Gastroesophageal sphincter (tissue), 4 donors: ENCODE measurements around the gene ZNF816. TPM values are rescaled to one million over a fixed set of nuclear protein-coding genes. Genes with fewer than 3 reads are reported as not detected.
"Not testable (repeated sequence)": the region's sequence is repeated elsewhere in the genome, so short reads cannot be mapped to it uniquely, and the experiment has no call there.

ENCODE experiments used
- ATAC-seq: fragments of 150-250 bp; one replicate; pipeline ENCODE4 v1.9.1; 2016; ENCODE audit warnings: mild to moderate bottlenecking, moderate library complexity
- H3K27ac ChIP-seq, 4 donors: fragments of 200-600 bp; sonication (generic) in 3 of 4; 1 replicate in 3 of 4; 2 replicates in 1 of 4; pipeline ENCODE4 v1.5.1; 2016 to 2019
- H3K27me3 ChIP-seq: fragments of 200-600 bp; sonication (generic); one replicate; pipeline ENCODE4 v1.5.1; 2019
- H3K36me3 ChIP-seq, 2 donors: fragments of 200-600 bp; sonication (generic); one replicate each; pipeline ENCODE4 v1.5.1; 2019; ENCODE audit warnings: control low read depth in 1 of 2
- H3K4me1 ChIP-seq, 3 donors: fragments of 200-600 bp; sonication (generic); 1 replicate in 2 of 3; 2 replicates in 1 of 3; pipeline ENCODE4 v1.5.1; 2016 to 2019; ENCODE audit warnings: control low read depth in 2 of 3
- H3K4me3 ChIP-seq, 2 donors: fragments of 200-600 bp; sonication (generic); one replicate each; pipeline ENCODE4 v1.5.1; 2019; ENCODE audit warnings: mild to moderate bottlenecking in 1 of 2, moderate library complexity in 1 of 2
- H3K9me3 ChIP-seq, 3 donors: fragments of 200-600 bp; sonication (generic); one replicate each; pipeline ENCODE4 v1.5.1; 2017 to 2019; ENCODE audit warnings: control low read depth in 2 of 3
- EP300 ChIP-seq: sonication (generic); formaldehyde crosslinking; IDR thresholded peaks from one replicate; pipeline ENCODE4 v1.6.1; 2017; ENCODE audit warnings: antibody characterized with exemption, mild to moderate bottlenecking
- POLR2A ChIP-seq, 2 donors: fragments of 450-650 bp; IDR thresholded peaks; one replicate each; pipeline ENCODE4 v1.6.1; 2017; ENCODE audit warnings: antibody characterized with exemption in 2 of 2, mild to moderate bottlenecking in 2 of 2, moderate library complexity in 1 of 2
- POLR2AphosphoS5 ChIP-seq: sonication (generic); formaldehyde crosslinking; IDR thresholded peaks from one replicate; pipeline ENCODE4 v1.6.1; 2017; ENCODE audit warnings: antibody characterized with exemption
- WGBS, 2 donors: methylation state at CpG; one replicate each; pipeline ENCODE4 v1.1.5; 2018; ENCODE audit warnings: low coverage in 1 of 2; 5-methylcytosine and 5-hydroxymethylcytosine counted together
- total RNA-seq, 4 donors: library from RNA; depleted of rRNA; stranded (reverse); fragments of >200 nt; gene quantifications; one replicate each; pipeline ENCODE4 v1.1.0, GENCODE V29; 2016
- TF ChIP-seq, protein P1 (sequence below), 4 experiments: fragments of 200-600 bp in 2 of 4; fragments of 450-650 bp in 2 of 4; sonication (generic) in 1 of 4; IDR thresholded peaks; one replicate each; pipeline ENCODE4 v1.5.1; 2017 to 2019; ENCODE audit warnings: antibody characterized with exemption in 4 of 4, mild to moderate bottlenecking in 2 of 4, moderate library complexity in 2 of 4

Gene ZNF816
- total RNA-seq, 4 donors from 2014 or later = 5.3 to 7.8 (median 6.8) TPM

DNA sequence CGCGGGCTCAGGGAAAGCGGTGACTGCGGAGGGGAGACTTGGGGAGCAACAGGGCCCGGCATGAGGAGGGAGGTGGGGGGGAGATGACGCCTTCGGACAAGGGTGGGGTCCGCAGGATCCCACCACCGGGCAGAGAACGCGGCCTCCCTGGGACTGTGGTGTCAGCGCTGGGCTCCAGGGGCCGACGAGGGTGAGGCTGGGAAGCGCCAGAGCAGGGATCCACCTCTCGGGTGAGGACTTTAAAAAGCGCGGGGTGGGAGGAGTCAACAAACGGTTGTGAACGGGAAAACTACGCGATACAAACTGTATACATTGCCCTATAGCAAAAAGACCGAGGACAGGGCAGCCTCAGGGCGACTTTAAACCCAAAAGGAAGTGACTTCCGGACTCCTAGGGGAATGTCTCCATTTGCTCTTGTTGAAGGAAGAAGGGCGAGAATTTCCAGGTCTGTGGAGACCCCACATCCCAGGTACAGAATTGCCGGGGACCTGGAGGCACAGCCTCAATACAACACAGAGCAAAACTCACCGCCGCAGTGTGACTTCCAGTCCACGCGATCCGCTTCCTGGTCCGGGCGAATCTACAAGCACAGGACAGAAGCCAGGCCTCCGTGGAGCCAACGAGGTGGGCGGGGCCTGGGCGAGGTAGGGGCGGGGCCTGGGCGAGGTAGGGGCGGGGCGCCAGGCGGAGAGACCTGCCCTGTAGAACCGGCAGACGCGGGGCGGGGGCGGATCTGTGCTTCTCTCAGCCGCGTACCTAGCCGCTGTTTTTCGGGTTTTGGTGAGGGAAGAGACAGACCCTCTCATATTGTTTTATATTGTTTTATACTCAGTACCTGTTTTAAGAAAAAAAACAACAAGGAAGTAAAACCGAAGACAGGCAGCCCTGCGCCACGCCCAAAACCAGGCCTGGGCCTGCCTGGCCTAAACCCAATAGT lies 39.6 kb downstream of the ZNF816 start, which contains the start of gene ZNF888:
Gene ZNF888 (minus strand): TSS at position 588 of the 937 bp plus-strand sequence. CDS start 5,555 bp downstream, outside the sequence.
- Histone ChIP-seq H3K27ac (peak within 1 kb of the TSS; percentile 69 to 91 (median 82)), H3K4me1 (peaks cover 0 to 24% (median 3%) of the 10 kb centered on the region in 3 donors), H3K4me3 (peak within 1 kb of the TSS; percentile 58 to 70), H3K9me3 (no peaks in the 10 kb centered on the region), H3K27me3 (no peaks in the 10 kb centered on the region), H3K36me3 (peaks cover 0 to 9% of the 10 kb centered on the region in 2 donors)
- peak; percentile 99 for ATAC-seq
- no peak for TF ChIP-seq EP300
- TF ChIP-seq, protein P1, sequence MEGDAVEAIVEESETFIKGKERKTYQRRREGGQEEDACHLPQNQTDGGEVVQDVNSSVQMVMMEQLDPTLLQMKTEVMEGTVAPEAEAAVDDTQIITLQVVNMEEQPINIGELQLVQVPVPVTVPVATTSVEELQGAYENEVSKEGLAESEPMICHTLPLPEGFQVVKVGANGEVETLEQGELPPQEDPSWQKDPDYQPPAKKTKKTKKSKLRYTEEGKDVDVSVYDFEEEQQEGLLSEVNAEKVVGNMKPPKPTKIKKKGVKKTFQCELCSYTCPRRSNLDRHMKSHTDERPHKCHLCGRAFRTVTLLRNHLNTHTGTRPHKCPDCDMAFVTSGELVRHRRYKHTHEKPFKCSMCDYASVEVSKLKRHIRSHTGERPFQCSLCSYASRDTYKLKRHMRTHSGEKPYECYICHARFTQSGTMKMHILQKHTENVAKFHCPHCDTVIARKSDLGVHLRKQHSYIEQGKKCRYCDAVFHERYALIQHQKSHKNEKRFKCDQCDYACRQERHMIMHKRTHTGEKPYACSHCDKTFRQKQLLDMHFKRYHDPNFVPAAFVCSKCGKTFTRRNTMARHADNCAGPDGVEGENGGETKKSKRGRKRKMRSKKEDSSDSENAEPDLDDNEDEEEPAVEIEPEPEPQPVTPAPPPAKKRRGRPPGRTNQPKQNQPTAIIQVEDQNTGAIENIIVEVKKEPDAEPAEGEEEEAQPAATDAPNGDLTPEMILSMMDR (IDR thresholded peaks at IDR 0.05) = no peak
- TF ChIP-seq POLR2A (IDR thresholded peaks at IDR 0.05) = peak; percentile 23 to 57
- TF ChIP-seq POLR2AphosphoS5 = peak; percentile 52
- whole genome bisulfite sequencing, 2 donors = 3 to 8% methylated on average over 7 to 27 of the region's 55 CpGs

DNA sequence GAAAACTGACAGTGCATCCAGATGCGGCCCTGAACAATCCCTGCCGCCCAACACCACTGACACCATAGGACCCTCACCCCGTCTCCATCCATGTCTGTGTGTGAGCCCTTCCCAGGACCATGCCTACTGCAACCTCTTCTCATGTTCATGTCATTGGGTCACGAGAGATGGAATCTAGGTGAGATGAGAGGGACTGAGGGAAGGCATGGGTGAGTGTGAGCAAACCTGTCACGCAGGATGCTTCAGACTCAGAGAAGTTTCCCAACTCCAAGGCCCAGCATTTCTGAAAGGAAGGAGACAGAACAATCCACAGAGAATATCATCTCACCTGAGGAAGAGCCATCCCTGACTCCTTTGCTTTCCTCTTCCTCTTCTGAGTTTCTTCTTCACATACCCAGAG lies 45.1 kb downstream of the ZNF816 start:
- Histone ChIP-seq H3K27ac (no peak overlapping the region), H3K4me1 (peaks cover 0 to 9% (median 3%) of the 10 kb centered on the region in 3 donors), H3K36me3 (peaks cover 0 to 54% of the 10 kb centered on the region in 2 donors), H3K27me3 (no peaks in the 10 kb centered on the region), H3K9me3 (no peaks in the 10 kb centered on the region), H3K4me3 (no peak overlapping the region)
- no peak for ATAC-seq
- 80 to 97% methylated on average over 2 to 5 of the region's 5 CpGs for WGBS, 2 donors
- TF ChIP-seq, protein P1 (IDR thresholded peaks at IDR 0.05) = no peak
- no peak for TF ChIP-seq EP300
- no peak for TF ChIP-seq POLR2AphosphoS5
- no peak for TF ChIP-seq POLR2A (IDR thresholded peaks at IDR 0.05)

DNA sequence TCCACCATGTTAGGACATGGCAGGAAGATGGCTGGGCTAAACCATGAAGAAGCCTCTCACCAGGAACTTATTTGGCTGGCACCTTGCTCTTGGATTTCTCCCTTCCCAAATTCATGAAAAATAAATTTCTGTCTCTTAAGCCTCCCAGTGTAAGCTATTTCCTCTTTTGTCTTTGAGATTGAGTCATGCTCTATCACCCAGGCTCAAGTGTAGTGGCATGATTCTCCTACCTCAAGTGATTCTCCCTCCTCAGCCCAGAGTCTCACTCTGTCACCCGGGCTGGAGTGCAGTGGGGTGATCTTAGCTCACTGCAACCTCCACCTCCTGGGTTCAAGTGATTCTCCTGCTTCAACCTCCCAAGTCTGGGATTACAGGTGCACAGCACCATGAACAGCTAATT lies 52.0 kb downstream of the ZNF816 start:
- TF ChIP-seq POLR2A (IDR thresholded peaks at IDR 0.05) (no peak), EP300 (no peak), POLR2AphosphoS5 (no peak)
- TF ChIP-seq, protein P1 (IDR thresholded peaks at IDR 0.05) = no peak
- H3K36me3 ChIP-seq = peaks cover 0 to 84% of the 10 kb centered on the region in 2 donors
- H3K4me1 ChIP-seq = no peaks in the 10 kb centered on the region
- WGBS, 2 donors = 100% methylated on average over 1 of the region's 1 CpG; no CpG with 5 or more reads in 1 of the 2 donors
- no peaks in the 10 kb centered on the region for H3K27me3 ChIP-seq
- no peak overlapping the region for H3K27ac ChIP-seq
- H3K9me3 ChIP-seq = no peaks in the 10 kb centered on the region
- no peak for ATAC-seq
- no peak overlapping the region for H3K4me3 ChIP-seq

DNA sequence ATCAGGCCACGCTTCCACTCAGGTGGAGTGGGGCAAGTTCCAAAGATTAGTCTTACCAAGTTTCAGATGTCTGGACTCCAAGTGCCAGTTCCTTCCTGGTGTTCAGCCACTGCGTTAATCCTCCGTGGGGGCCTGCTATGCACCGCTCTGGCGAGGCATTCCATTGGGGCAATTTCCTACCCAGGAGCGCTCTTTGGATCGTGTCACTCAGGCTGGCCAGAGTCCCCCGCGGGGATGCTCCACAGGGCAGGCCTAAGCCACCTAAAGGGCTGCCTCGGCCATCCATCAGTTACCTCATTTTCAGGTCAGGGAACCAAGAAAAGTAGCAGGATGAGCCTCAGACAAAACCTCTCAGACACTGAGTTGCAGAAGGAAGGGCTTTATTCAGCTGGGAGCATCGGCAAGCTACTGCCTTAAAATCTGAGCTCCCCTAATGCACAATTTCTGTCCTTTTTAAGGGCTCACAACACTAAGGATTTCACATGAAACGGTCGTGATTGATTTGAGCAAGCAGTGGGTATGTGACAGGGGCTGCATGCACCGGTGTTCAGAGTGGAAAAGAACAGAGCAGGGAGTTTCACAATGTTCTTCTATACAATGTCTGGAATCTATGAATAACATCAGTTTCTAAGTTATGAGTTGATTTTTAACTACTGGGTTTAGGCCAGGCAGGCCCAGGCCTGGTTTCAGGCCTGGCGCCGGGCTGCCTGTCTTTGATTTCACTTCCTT lies 58.5 kb downstream of the ZNF816 start:
- ATAC-seq, H3K4me3 ChIP-seq, H3K27me3 ChIP-seq, H3K27ac ChIP-seq, H3K4me1 ChIP-seq, H3K9me3 ChIP-seq: not testable (repeated sequence)
- 92 to 95% methylated on average over 7 of the region's 16 CpGs for WGBS, 2 donors
- peaks cover 0 to 31% of the 10 kb centered on the region in 2 donors for H3K36me3 ChIP-seq

DNA sequence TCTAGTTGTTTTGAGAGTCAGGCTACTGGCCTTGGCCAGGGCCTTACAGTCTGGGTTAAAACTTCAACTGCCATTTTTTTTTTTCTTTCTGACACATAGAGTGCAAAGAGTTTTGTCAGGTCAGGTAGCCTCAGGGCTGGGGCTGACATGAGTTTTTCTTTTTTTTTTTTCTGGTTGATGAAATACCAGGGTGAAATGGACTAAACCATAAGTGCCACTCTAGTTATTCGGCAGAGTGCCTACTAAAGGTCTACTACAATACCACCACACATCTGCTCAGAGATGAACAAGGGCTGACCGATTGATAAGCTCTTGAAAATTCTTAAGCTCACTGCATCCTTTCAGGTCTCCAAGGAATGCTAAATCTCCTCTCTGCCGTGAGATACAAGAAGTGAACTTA lies 60.8 kb downstream of the ZNF816 start:
- H3K4me3 ChIP-seq = no peak overlapping the region
- no peak for ATAC-seq
- no peaks in the 10 kb centered on the region for H3K27me3 ChIP-seq
- 75 to 93% methylated on average over 2 of the region's 3 CpGs for WGBS, 2 donors
- no peaks in the 10 kb centered on the region for H3K9me3 ChIP-seq
- no peak overlapping the region for H3K27ac ChIP-seq
- peaks cover 0 to 10% (median 0%) of the 10 kb centered on the region in 3 donors for H3K4me1 ChIP-seq
- no peak for TF ChIP-seq POLR2A (IDR thresholded peaks at IDR 0.05)
- no peak for TF ChIP-seq POLR2AphosphoS5
- no peak for TF ChIP-seq EP300
- TF ChIP-seq, protein P1 (IDR thresholded peaks at IDR 0.05) = no peak
- peaks cover 0 to 9% of the 10 kb centered on the region in 2 donors for H3K36me3 ChIP-seq
